ENCODE data around the gene SEMA6B. TPM values are rescaled to one million over a fixed set of nuclear protein-coding genes. Genes with fewer than 3 reads are reported as not detected.
"Not testable (repeated sequence)": the region's sequence is repeated elsewhere in the genome, so short reads cannot be mapped to it uniquely, and the experiment has no call there.

SEMA6B gene
- total RNA-seq, 4 donors from 2014 or later = 3.7 to 22.5 (median 14.2) TPM

- WGBS = 80% methylated on average over 12 of the region's 14 CpGs
- Histone ChIP-seq H3K27ac (replicated peaks in 1 of 4) (no peak overlapping the region), H3K4me3 (no peak overlapping the region), H3K36me3 (peaks cover 0 to 66% (median 7%) of the 10 kb centered on the region in 4 donors), H3K27me3 (peaks cover 0 to 27% (median 0%) of the 10 kb centered on the region in 4 donors), H3K4me1 (no peaks in the 10 kb centered on the region), H3K9me3 (no peaks in the 10 kb centered on the region)
- intact Hi-C loops (cut with DNase I) = no loop called here
- TF ChIP-seq EP300 (IDR thresholded peaks at IDR 0.05) = no peak
- no peak for TF ChIP-seq CTCF (IDR thresholded peaks at IDR 0.05)
- no peak for TF ChIP-seq POLR2AphosphoS5 (IDR thresholded peaks at IDR 0.05)
- no peak for TF ChIP-seq POLR2A (IDR thresholded peaks at IDR 0.05; ENCODE audit: low read depth)
- DNase-seq (ENCODE audit: extremely low spot score) = no peak
Measured at GRCh38 chr19:4548238-4548584, 11.3 kb downstream of the SEMA6B start.

- Histone ChIP-seq H3K4me3 (no peak overlapping the region), H3K27ac (replicated peaks in 1 of 4) (no peak overlapping the region), H3K4me1 (no peaks in the 10 kb centered on the region), H3K27me3 (peaks cover 0 to 31% (median 0%) of the 10 kb centered on the region in 4 donors), H3K36me3 (peaks cover 0 to 60% (median 7%) of the 10 kb centered on the region in 4 donors), H3K9me3 (no peaks in the 10 kb centered on the region)
- peak in 1 of 3 experiments; percentile 19 for TF ChIP-seq CTCF (IDR thresholded peaks at IDR 0.05)
- no peak for TF ChIP-seq POLR2A (IDR thresholded peaks at IDR 0.05; ENCODE audit: low read depth)
- TF ChIP-seq EP300 (IDR thresholded peaks at IDR 0.05) = no peak
- TF ChIP-seq POLR2AphosphoS5 (IDR thresholded peaks at IDR 0.05) = no peak
- no peak for DNase-seq (ENCODE audit: extremely low spot score)
- intact Hi-C loops (cut with DNase I) = no loop called here
- WGBS = 70% methylated on average over 30 of the region's 32 CpGs
Measured at GRCh38 chr19:4547303-4548237, 11.9 kb downstream of the SEMA6B start.

- Histone ChIP-seq H3K27ac (replicated peaks in 1 of 4) (no peak overlapping the region), H3K4me3 (no peak overlapping the region), H3K4me1 (no peaks in the 10 kb centered on the region), H3K36me3 (peaks cover 0 to 27% (median 5%) of the 10 kb centered on the region in 4 donors), H3K9me3 (peaks cover 0 to 8% (median 3%) of the 10 kb centered on the region in 4 donors), H3K27me3 (peaks cover 0 to 11% (median 0%) of the 10 kb centered on the region in 4 donors)
- TF ChIP-seq CTCF (IDR thresholded peaks at IDR 0.05) = no peak
- TF ChIP-seq POLR2A (IDR thresholded peaks at IDR 0.05; ENCODE audit: low read depth) = no peak
- DNase-seq (ENCODE audit: extremely low spot score) = no peak
- WGBS = 94% methylated on average over 78 of the region's 87 CpGs
- intact Hi-C loops (cut with DNase I) = no loop called here
Measured at GRCh38 chr19:4543842-4544647, 15.4 kb downstream of the SEMA6B start.

GRCh38 chr19:4542896-4543841 is 16.3 kb downstream of the SEMA6B start:
- H3K36me3 ChIP-seq = peaks cover 0 to 18% (median 2%) of the 10 kb centered on the region in 4 donors
- no peak for DNase-seq (ENCODE audit: extremely low spot score)
- TF ChIP-seq CTCF (IDR thresholded peaks at IDR 0.05) (no peak), POLR2A (IDR thresholded peaks at IDR 0.05; ENCODE audit: low read depth) (no peak), EP300 (IDR thresholded peaks at IDR 0.05) (no peak), POLR2AphosphoS5 (IDR thresholded peaks at IDR 0.05) (no peak)
- WGBS = 82% methylated on average over 50 of the region's 77 CpGs
- H3K27ac ChIP-seq (replicated peaks in 1 of 4) = no peak overlapping the region
- H3K4me1 ChIP-seq = no peaks in the 10 kb centered on the region
- peaks cover 0 to 8% (median 3%) of the 10 kb centered on the region in 4 donors for H3K9me3 ChIP-seq
- H3K27me3 ChIP-seq = peaks cover 0 to 13% (median 0%) of the 10 kb centered on the region in 4 donors
- intact Hi-C loops (cut with DNase I) = no loop called here
- H3K4me3 ChIP-seq = peak overlapping the region in 3 of 4 donors; percentile 12 to 20 (median 12)

- H3K36me3 ChIP-seq; H3K9me3 ChIP-seq; intact Hi-C loops (cut with DNase I); H3K4me3 ChIP-seq; H3K27ac ChIP-seq (replicated peaks in 1 of 4); H3K4me1 ChIP-seq; DNase-seq (ENCODE audit: extremely low spot score): not testable (repeated sequence)
- WGBS = 94% methylated on average over 12 of the region's 12 CpGs
- H3K27me3 ChIP-seq = peaks cover 0 to 24% (median 0%) of the 10 kb centered on the region in 4 donors
Measured at GRCh38 chr19:4541806-4542145, 17.7 kb downstream of the SEMA6B start.

Data from esophagus muscularis mucosa (tissue), 4 donors.